H9 (cell line): ENCODE results near the gene PDE3B. TPM values are rescaled to one million over a fixed set of nuclear protein-coding genes. Genes with fewer than 3 reads are reported as not detected.
"Not testable (repeated sequence)": the region's sequence is repeated elsewhere in the genome, so short reads cannot be mapped to it uniquely, and the experiment has no call there.

ENCODE experiments used
- DNase-seq: peaks from one replicate; pipeline ENCODE4 v3.0.0-alpha.2; 2017
- H2AFZ ChIP-seq: one replicate; pipeline ENCODE4 v1.6.1; 2013; ENCODE audit warnings: mild to moderate bottlenecking, low read length, control low read depth, moderate library complexity
- H2AK5ac ChIP-seq: 2 replicates; pipeline ENCODE4 v1.6.1; 2013; ENCODE audit warnings: low read length, control low read depth, mixed read lengths; ENCODE audit not compliant: insufficient read length
- H2BK120ac ChIP-seq: one replicate; pipeline ENCODE4 v1.6.1; 2013; ENCODE audit warnings: low read depth, mild to moderate bottlenecking, low read length, control low read depth, inconsistent platforms; ENCODE audit not compliant: poor library complexity, severe bottlenecking
- H2BK12ac ChIP-seq: 2 replicates; pipeline ENCODE4 v1.6.1; 2013; ENCODE audit warnings: low read length, control low read depth, mixed read lengths, low read depth; ENCODE audit not compliant: insufficient read length
- H2BK15ac ChIP-seq: 2 replicates; pipeline ENCODE4 v1.6.1; 2013; ENCODE audit warnings: low read depth, low read length, control low read depth
- H2BK20ac ChIP-seq: one replicate; pipeline ENCODE4 v1.6.1; 2013; ENCODE audit warnings: low read depth, mild to moderate bottlenecking, low read length, control low read depth, inconsistent platforms; ENCODE audit not compliant: poor library complexity, severe bottlenecking
- H2BK5ac ChIP-seq: 2 replicates; pipeline ENCODE4 v1.6.1; 2013; ENCODE audit warnings: low read length, control low read depth, mixed read lengths; ENCODE audit not compliant: insufficient read length
- H3K14ac ChIP-seq: 2 replicates; pipeline ENCODE4 v1.6.1; 2013; ENCODE audit warnings: low read length, control low read depth; ENCODE audit not compliant: insufficient read depth
- H3K18ac ChIP-seq: 2 replicates; pipeline ENCODE4 v1.6.1; 2013; ENCODE audit warnings: low read depth, mild to moderate bottlenecking, mixed read lengths, low read length, control low read depth; ENCODE audit not compliant: insufficient read length
- H3K23ac ChIP-seq: 2 replicates; pipeline ENCODE4 v1.6.1; 2013; ENCODE audit warnings: low read length, control low read depth, mixed read lengths, low read depth; ENCODE audit not compliant: insufficient read length
- H3K23me2 ChIP-seq: 2 replicates; pipeline ENCODE4 v1.6.1; 2013; ENCODE audit warnings: low read depth, mild to moderate bottlenecking, mixed read lengths, low read length, control low read depth; ENCODE audit not compliant: insufficient read length, poor library complexity, severe bottlenecking
- H3K27ac ChIP-seq: 2 replicates; pipeline ENCODE4 v1.5.1; 2013; ENCODE audit warnings: low read length, control low read depth, mixed read lengths, low read depth; ENCODE audit not compliant: insufficient read length
- H3K27me3 ChIP-seq: 2 replicates; pipeline ENCODE4 v1.6.1; 2013; ENCODE audit warnings: low read length, control low read depth, inconsistent platforms; ENCODE audit not compliant: insufficient read depth
- H3K4ac ChIP-seq: 2 replicates; pipeline ENCODE4 v1.6.1; 2013; ENCODE audit warnings: low read depth, mild to moderate bottlenecking, control low read depth, inconsistent platforms, low read length, moderate library complexity
- H3K4me1 ChIP-seq: 2 replicates; pipeline ENCODE4 v1.6.1; 2013; ENCODE audit warnings: low read length, control low read depth, inconsistent platforms; ENCODE audit not compliant: insufficient read depth
- H3K4me2 ChIP-seq: 2 replicates; pipeline ENCODE4 v1.6.1; 2013; ENCODE audit warnings: low read length, control low read depth, mixed read lengths; ENCODE audit not compliant: insufficient read length, insufficient read depth
- H3K56ac ChIP-seq: 2 replicates; pipeline ENCODE4 v1.6.1; 2013; ENCODE audit warnings: low read depth, mild to moderate bottlenecking, mixed read lengths, low read length, control low read depth; ENCODE audit not compliant: insufficient read length
- H3K79me1 ChIP-seq: 2 replicates; pipeline ENCODE4 v1.6.1; 2013; ENCODE audit warnings: low read depth, mild to moderate bottlenecking, moderate library complexity, low read length, control low read depth, inconsistent platforms; ENCODE audit not compliant: insufficient read depth, poor library complexity, severe bottlenecking
- H3K79me2 ChIP-seq: 2 replicates; pipeline ENCODE4 v1.6.1; 2013; ENCODE audit warnings: low read length, control low read depth, inconsistent platforms; ENCODE audit not compliant: insufficient read depth
- H3K9ac ChIP-seq: 2 replicates; pipeline ENCODE4 v1.6.1; 2013; ENCODE audit warnings: low read length, control low read depth, mixed read lengths; ENCODE audit not compliant: insufficient read length; ENCODE audit errors: extremely low read depth
- H3K9me3 ChIP-seq: one replicate; pipeline ENCODE4 v1.6.1; 2013; ENCODE audit warnings: low read depth, low read length, inconsistent platforms; ENCODE audit not compliant: control insufficient read depth
- H3T11ph ChIP-seq: one replicate; pipeline ENCODE4 v1.6.1; 2013; ENCODE audit warnings: mild to moderate bottlenecking, low read length, control low read depth, inconsistent platforms
- H4K20me1 ChIP-seq: one replicate; pipeline ENCODE4 v1.6.1; 2013; ENCODE audit not compliant: control insufficient read depth, insufficient read length, insufficient read depth
- H4K5ac ChIP-seq: 2 replicates; pipeline ENCODE4 v1.6.1; 2013; ENCODE audit warnings: low read depth, mild to moderate bottlenecking, mixed read lengths, low read length, control low read depth; ENCODE audit not compliant: insufficient read length
- H4K8ac ChIP-seq: replicated peaks from 2 replicates; pipeline ENCODE4 v1.6.1; 2013; ENCODE audit warnings: low read length, control low read depth, mixed read lengths, low read depth; ENCODE audit not compliant: insufficient read length
- H4K91ac ChIP-seq: 2 replicates; pipeline ENCODE4 v1.6.1; 2013; ENCODE audit warnings: low read depth, mild to moderate bottlenecking, moderate library complexity, mixed read lengths, low read length, control low read depth; ENCODE audit not compliant: insufficient read length
- H3K27ac Mint-ChIP-seq, 3 experiments: 2 replicates in 2 of 3; 3 replicates in 1 of 3; pipeline ENCODE4 v1.8.0; 2020 to 2021; ENCODE audit warnings: mixed read lengths in 3 of 3, mild to moderate bottlenecking in 1 of 3, moderate library complexity in 1 of 3
- H3K27me3 Mint-ChIP-seq: 2 replicates; pipeline ENCODE4 v1.8.0; 2021; ENCODE audit warnings: low read depth, mild to moderate bottlenecking, moderate library complexity, mixed read lengths
- H3K36me3 Mint-ChIP-seq, 3 experiments: 2 replicates in 2 of 3; 3 replicates in 1 of 3; pipeline ENCODE4 v1.8.0; 2020 to 2021; ENCODE audit warnings: low read depth in 3 of 3, mixed read lengths in 3 of 3; ENCODE audit not compliant: insufficient read depth in 1 of 3
- H3K4me1 Mint-ChIP-seq, 2 experiments: 2 replicates each; pipeline ENCODE4 v1.8.0; 2020; ENCODE audit warnings: mixed read lengths in 2 of 2
- H3K4me3 Mint-ChIP-seq, 2 experiments: 2 replicates in 1 of 2; 3 replicates in 1 of 2; pipeline ENCODE4 v1.8.0; 2020 to 2021; ENCODE audit warnings: mild to moderate bottlenecking in 2 of 2, mixed read lengths in 2 of 2, moderate library complexity in 1 of 2
- H3K9me3 Mint-ChIP-seq, 2 experiments: 2 replicates in 1 of 2; 3 replicates in 1 of 2; pipeline ENCODE4 v1.8.0; 2020; ENCODE audit warnings: mild to moderate bottlenecking in 2 of 2, mixed read lengths in 2 of 2, moderate library complexity in 1 of 2
- CTCF ChIP-seq: fragments of 200-600 bp; sonication (generic); conservative IDR thresholded peaks from 3 replicates; pipeline ENCODE4 v1.8.0; 2021; ENCODE audit warnings: antibody characterized with exemption, mild to moderate bottlenecking
- WGBS: extraction: QIAGEN DNeasy Blood & Tissue Kit; methylation state at CpG from one replicate; pipeline ENCODE4 v1.1.7; 2013; ENCODE audit warnings: missing lambda C conversion rate, low lambda C conversion rate, mixed read lengths; ENCODE audit not compliant: insufficient read length; ENCODE audit errors: extremely low coverage; 5-methylcytosine and 5-hydroxymethylcytosine counted together
- total RNA-seq: library from RNA; stranded (reverse); gene quantifications from 2 replicates; pipeline ENCODE4 v1.2.1, GENCODE V29; 2021

The PDE3B gene
- total RNA-seq, 1 experiment from 2014 or later = 6.6 TPM

DNA sequence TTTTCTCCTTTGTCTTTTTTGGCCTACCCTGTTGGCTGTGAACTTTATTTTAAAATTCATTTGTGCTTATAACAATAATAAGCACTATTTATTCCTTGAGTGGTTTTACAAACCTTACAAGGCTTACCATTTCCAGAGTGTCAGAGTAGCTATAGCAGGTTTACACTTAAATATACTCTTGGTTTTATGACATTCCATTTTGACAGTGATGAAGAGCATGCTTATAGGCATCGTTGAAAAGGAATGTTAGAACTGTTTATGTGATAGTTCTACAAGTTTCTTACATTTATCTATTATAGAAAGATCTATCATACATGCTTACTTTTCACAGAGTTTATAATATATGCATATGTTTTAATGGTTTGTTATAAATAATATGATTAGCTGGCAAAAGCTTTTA, 84.1 kb downstream of the PDE3B start:
- H3K27me3 Mint-ChIP-seq = no peaks in the 10 kb centered on the region
- no peak for DNase-seq
- no peaks in the 10 kb centered on the region for H3K79me2 ChIP-seq

GRCh38 chr11:14740539-14740938, 96.9 kb downstream of the PDE3B start:
- not testable (repeated sequence) for H2AFZ ChIP-seq, H3K4me3 Mint-ChIP-seq, H3K79me2 ChIP-seq, H3K79me1 ChIP-seq, H3K4me1 Mint-ChIP-seq, H3K23ac ChIP-seq, H3K14ac ChIP-seq, H2BK15ac ChIP-seq, H2AK5ac ChIP-seq, H3K4me1 ChIP-seq, H3K36me3 Mint-ChIP-seq, H3K9me3 Mint-ChIP-seq, H4K5ac ChIP-seq, H2BK20ac ChIP-seq, H3K56ac ChIP-seq, H3K9ac ChIP-seq, H3K27ac ChIP-seq, H4K91ac ChIP-seq, H2BK120ac ChIP-seq, H4K20me1 ChIP-seq, H3K18ac ChIP-seq, H3K27me3 ChIP-seq, H3K9me3 ChIP-seq, H4K8ac ChIP-seq, H3K4me2 ChIP-seq, H3K4ac ChIP-seq, H3T11ph ChIP-seq, H2BK5ac ChIP-seq, H3K27me3 Mint-ChIP-seq, H2BK12ac ChIP-seq, H3K23me2 ChIP-seq, H3K27ac Mint-ChIP-seq, DNase-seq
- no CpG with 5 or more reads among the region's 2 CpGs for WGBS

More for the DNA sequence above, 84.1 kb downstream of the PDE3B start:
- H3K4ac ChIP-seq = no peak overlapping the region
- TF ChIP-seq CTCF = no peak
- no peaks in the 10 kb centered on the region for H4K20me1 ChIP-seq
- Mint-ChIP-seq H3K4me3 (no peak overlapping the region), H3K9me3 (no peaks in the 10 kb centered on the region), H3K36me3 (no peaks in the 10 kb centered on the region; a peak in 1 of 7 replicates), H3K27ac (no peak overlapping the region), H3K4me1 (peaks cover 15 to 19% of the 10 kb centered on the region in 2 experiments)
- H4K8ac ChIP-seq = no peak overlapping the region
- H3K79me1 ChIP-seq = no peaks in the 10 kb centered on the region
- no peak overlapping the region for H2AK5ac ChIP-seq
- H3K4me1 ChIP-seq = no peaks in the 10 kb centered on the region; the same call in 1 of the 2 replicates
- no peak overlapping the region for H3K4me2 ChIP-seq
- no CpG with 5 or more reads among the region's 1 CpG for WGBS
- no peak overlapping the region for H3K27ac ChIP-seq
- H3K18ac ChIP-seq = no peak overlapping the region
- no peak overlapping the region for H3K14ac ChIP-seq
- H3K9me3 ChIP-seq = no peaks in the 10 kb centered on the region
- no peak overlapping the region for H2AFZ ChIP-seq
- no peak overlapping the region for H2BK120ac ChIP-seq
- no peak overlapping the region for H3K9ac ChIP-seq
- no peak overlapping the region for H4K5ac ChIP-seq
- H2BK12ac ChIP-seq = no peak overlapping the region
- no peak overlapping the region for H2BK20ac ChIP-seq
- no peak overlapping the region for H4K91ac ChIP-seq
- no peak overlapping the region for H3T11ph ChIP-seq
- H2BK5ac ChIP-seq = no peak overlapping the region
- H3K23me2 ChIP-seq = no peaks in the 10 kb centered on the region
- H2BK15ac ChIP-seq = no peak overlapping the region
- H3K23ac ChIP-seq = no peak overlapping the region
- H3K27me3 ChIP-seq = no peaks in the 10 kb centered on the region
- no peak overlapping the region for H3K56ac ChIP-seq
